ENCODE measurements around the gene H2AZ2. TPM values are rescaled to one million over a fixed set of nuclear protein-coding genes. Genes with fewer than 3 reads are reported as not detected.
"Not testable (repeated sequence)": the region's sequence is repeated elsewhere in the genome, so short reads cannot be mapped to it uniquely, and the experiment has no call there.

Gene H2AZ2
- total RNA-seq, 2 donors from 2014 or later = 233 to 274 TPM

- Mint-ChIP-seq H3K9me3 (no peaks in the 10 kb centered on the region), H3K27me3 (ENCODE audit: low read depth) (no peaks in the 10 kb centered on the region), H3K4me1 (ENCODE audit: low read depth) (peaks cover 76% of the 10 kb centered on the region), H3K27ac (no peak overlapping the region), H3K36me3 (ENCODE audit: insufficient read depth in 2 of 2) (peaks cover 16 to 33% of the 10 kb centered on the region in 2 donors), H3K4me3 (peak overlapping the region; percentile 84 to 93)
- DNase-seq (no peak), ATAC-seq (replicated peaks in 1 of 2) (no peak)
These were observed 35.0 kb upstream of the H2AZ2 start for GRCh38 chr7:44882899-44883298.

GRCh38 chr7:44881610-44882009 is 33.7 kb upstream of the H2AZ2 start:
- no peaks in the 10 kb centered on the region for H3K27me3 Mint-ChIP-seq (ENCODE audit: low read depth)
- H3K36me3 Mint-ChIP-seq (ENCODE audit: insufficient read depth in 2 of 2) = peaks cover 16 to 33% of the 10 kb centered on the region in 2 donors
- DNase-seq = no peak
- ATAC-seq (replicated peaks in 1 of 2) = no peak
- peak overlapping the region; percentile 84 to 93 for H3K4me3 Mint-ChIP-seq
- peaks cover 71% of the 10 kb centered on the region for H3K4me1 Mint-ChIP-seq (ENCODE audit: low read depth)
- no peaks in the 10 kb centered on the region for H3K9me3 Mint-ChIP-seq
- peak overlapping the region; percentile 43 for H3K27ac Mint-ChIP-seq

GRCh38 chr7:44881066-44881600 is 33.2 kb upstream of the H2AZ2 start:
- peaks cover 16 to 33% of the 10 kb centered on the region in 2 donors for H3K36me3 Mint-ChIP-seq (ENCODE audit: insufficient read depth in 2 of 2)
- no peaks in the 10 kb centered on the region for H3K9me3 Mint-ChIP-seq
- peak overlapping the region; percentile 43 for H3K27ac Mint-ChIP-seq
- no peak for ATAC-seq (replicated peaks in 1 of 2)
- H3K4me1 Mint-ChIP-seq (ENCODE audit: low read depth) = peaks cover 73% of the 10 kb centered on the region
- peak overlapping the region; percentile 84 to 93 for H3K4me3 Mint-ChIP-seq
- DNase-seq = no peak
- no peaks in the 10 kb centered on the region for H3K27me3 Mint-ChIP-seq (ENCODE audit: low read depth)

GRCh38 chr7:44880317-44881018 is 32.6 kb upstream of the H2AZ2 start:
- Mint-ChIP-seq H3K36me3 (ENCODE audit: insufficient read depth in 2 of 2) (peaks cover 12 to 29% of the 10 kb centered on the region in 2 donors), H3K4me1 (ENCODE audit: low read depth) (peaks cover 73% of the 10 kb centered on the region)

GRCh38 chr7:44876393-44876792 is 28.5 kb upstream of the H2AZ2 start:
- DNase-seq = no peak
- peak overlapping the region; percentile 24 for H3K27ac Mint-ChIP-seq
- H3K9me3 Mint-ChIP-seq = peaks cover 0 to 1% of the 10 kb centered on the region in 2 donors
- no peaks in the 10 kb centered on the region for H3K27me3 Mint-ChIP-seq (ENCODE audit: low read depth)
- no peak for ATAC-seq (replicated peaks in 1 of 2)
- peaks cover 6 to 13% of the 10 kb centered on the region in 2 donors for H3K36me3 Mint-ChIP-seq (ENCODE audit: insufficient read depth in 2 of 2)
- H3K4me3 Mint-ChIP-seq = no peak overlapping the region
- peaks cover 50% of the 10 kb centered on the region for H3K4me1 Mint-ChIP-seq (ENCODE audit: low read depth)

More at GRCh38 chr7:44880317-44881018, 32.6 kb upstream of the H2AZ2 start:
- DNase-seq (no peak), ATAC-seq (replicated peaks in 1 of 2) (no peak)
- Mint-ChIP-seq H3K27me3 (ENCODE audit: low read depth) (no peaks in the 10 kb centered on the region), H3K27ac (peak overlapping the region; percentile 43), H3K4me3 (peak overlapping the region; percentile 84 to 93), H3K9me3 (no peaks in the 10 kb centered on the region)

- H3K9me3 Mint-ChIP-seq = peaks cover 0 to 1% of the 10 kb centered on the region in 2 donors
- H3K4me1 Mint-ChIP-seq (ENCODE audit: low read depth) = peaks cover 38% of the 10 kb centered on the region
- H3K27ac Mint-ChIP-seq = no peak overlapping the region
- H3K27me3 Mint-ChIP-seq (ENCODE audit: low read depth) = no peaks in the 10 kb centered on the region
- DNase-seq (no peak), ATAC-seq (replicated peaks in 1 of 2) (no peak)
- no peak overlapping the region for H3K4me3 Mint-ChIP-seq
- H3K36me3 Mint-ChIP-seq (ENCODE audit: insufficient read depth in 2 of 2) = peaks cover 3 to 10% of the 10 kb centered on the region in 2 donors
These were observed 27.4 kb upstream of the H2AZ2 start for GRCh38 chr7:44875241-44875640.

- Mint-ChIP-seq H3K36me3 (ENCODE audit: insufficient read depth in 2 of 2) (peaks cover 0 to 9% of the 10 kb centered on the region in 2 donors), H3K4me3 (no peak overlapping the region), H3K4me1 (ENCODE audit: low read depth) (peaks cover 24% of the 10 kb centered on the region), H3K27me3 (ENCODE audit: low read depth) (no peaks in the 10 kb centered on the region), H3K9me3 (peaks cover 0 to 1% of the 10 kb centered on the region in 2 donors), H3K27ac (no peak overlapping the region)
- DNase-seq (no peak), ATAC-seq (replicated peaks in 1 of 2) (no peak)
These were observed 24.9 kb upstream of the H2AZ2 start for GRCh38 chr7:44872787-44873186.

- H3K4me3 Mint-ChIP-seq; H3K27me3 Mint-ChIP-seq (ENCODE audit: low read depth); ATAC-seq (replicated peaks in 1 of 2); H3K27ac Mint-ChIP-seq; DNase-seq; H3K9me3 Mint-ChIP-seq; H3K36me3 Mint-ChIP-seq (ENCODE audit: insufficient read depth in 2 of 2): not testable (repeated sequence)
- peaks cover 29% of the 10 kb centered on the region for H3K4me1 Mint-ChIP-seq (ENCODE audit: low read depth)
These were observed 24.0 kb upstream of the H2AZ2 start for GRCh38 chr7:44871918-44872317.

GRCh38 chr7:44870780-44871179 is 22.9 kb upstream of the H2AZ2 start:
- H3K4me3 Mint-ChIP-seq; H3K36me3 Mint-ChIP-seq (ENCODE audit: insufficient read depth in 2 of 2); ATAC-seq (replicated peaks in 1 of 2); H3K27ac Mint-ChIP-seq; H3K9me3 Mint-ChIP-seq; DNase-seq; H3K27me3 Mint-ChIP-seq (ENCODE audit: low read depth): not testable (repeated sequence)
- peaks cover 23% of the 10 kb centered on the region for H3K4me1 Mint-ChIP-seq (ENCODE audit: low read depth)

GRCh38 chr7:44870336-44870735 is 22.4 kb upstream of the H2AZ2 start:
- not testable (repeated sequence) for H3K4me3 Mint-ChIP-seq; DNase-seq; H3K27me3 Mint-ChIP-seq (ENCODE audit: low read depth); H3K36me3 Mint-ChIP-seq (ENCODE audit: insufficient read depth in 2 of 2); H3K9me3 Mint-ChIP-seq; ATAC-seq (replicated peaks in 1 of 2); H3K27ac Mint-ChIP-seq
- H3K4me1 Mint-ChIP-seq (ENCODE audit: low read depth) = peaks cover 21% of the 10 kb centered on the region

GRCh38 chr7:44867073-44867995 is 19.4 kb upstream of the H2AZ2 start:
- Mint-ChIP-seq H3K9me3 (no peaks in the 10 kb centered on the region), H3K27me3 (ENCODE audit: low read depth) (no peaks in the 10 kb centered on the region), H3K27ac (peak overlapping the region; percentile 46), H3K4me1 (ENCODE audit: low read depth) (peaks cover 14% of the 10 kb centered on the region), H3K4me3 (peak overlapping the region; percentile 0 to 41), H3K36me3 (ENCODE audit: insufficient read depth in 2 of 2) (peaks cover 0 to 5% of the 10 kb centered on the region in 2 donors)
- DNase-seq (peak; percentile 45 to 51), ATAC-seq (replicated peaks in 1 of 2) (peak; percentile 92 to 96)

- not testable (repeated sequence) for ATAC-seq (replicated peaks in 1 of 2); H3K27ac Mint-ChIP-seq
These were observed 14.1 kb upstream of the H2AZ2 start for GRCh38 chr7:44861949-44862348.

GRCh38 chr7:44858161-44858560 is 10.3 kb upstream of the H2AZ2 start:
- no peak overlapping the region for H3K27ac Mint-ChIP-seq
- H3K4me1 Mint-ChIP-seq (ENCODE audit: low read depth) = peaks cover 30% of the 10 kb centered on the region
- DNase-seq (no peak), ATAC-seq (replicated peaks in 1 of 2) (no peak)
- no peaks in the 10 kb centered on the region for H3K36me3 Mint-ChIP-seq (ENCODE audit: insufficient read depth in 2 of 2)
- H3K9me3 Mint-ChIP-seq = no peaks in the 10 kb centered on the region
- H3K4me3 Mint-ChIP-seq = no peak overlapping the region
- no peaks in the 10 kb centered on the region for H3K27me3 Mint-ChIP-seq (ENCODE audit: low read depth)

More at GRCh38 chr7:44861949-44862348, 14.1 kb upstream of the H2AZ2 start:
- not testable (repeated sequence) for H3K36me3 Mint-ChIP-seq (ENCODE audit: insufficient read depth in 2 of 2); DNase-seq; H3K9me3 Mint-ChIP-seq; H3K4me1 Mint-ChIP-seq (ENCODE audit: low read depth); H3K27me3 Mint-ChIP-seq (ENCODE audit: low read depth); H3K4me3 Mint-ChIP-seq
